Smooth muscle cell (in vitro differentiated cells): ENCODE data around the gene LSM4. TPM values are rescaled to one million over a fixed set of nuclear protein-coding genes. Genes with fewer than 3 reads are reported as not detected.
"Not testable (repeated sequence)": the region's sequence is repeated elsewhere in the genome, so short reads cannot be mapped to it uniquely, and the experiment has no call there.

Experiments used
- DNase-seq: peaks from one replicate; lab custom pipeline; 2025; ENCODE audit not compliant: unreplicated experiment; lab: John Stamatoyannopoulos, UW
- H2AFZ ChIP-seq: fragments of 200-600 bp; sonication (generic); 2 replicates; pipeline ENCODE4 v1.6.0; 2016; ENCODE audit warnings: antibody characterized with exemption, low read depth, mild to moderate bottlenecking
- H3F3A ChIP-seq: fragments of 200-600 bp; sonication (generic); 2 replicates; pipeline ENCODE4 v1.6.0; 2017; ENCODE audit warnings: antibody characterized with exemption, low read depth
- H3K27ac ChIP-seq: fragments of 200-600 bp; sonication (generic); 2 replicates; pipeline ENCODE4 v1.5.1; 2016; ENCODE audit warnings: low read depth, mild to moderate bottlenecking
- H3K27me3 ChIP-seq: fragments of 200-600 bp; sonication (generic); 2 replicates; pipeline ENCODE4 v1.6.1; 2016; ENCODE audit warnings: low read depth, mild to moderate bottlenecking
- H3K36me3 ChIP-seq: fragments of 200-600 bp; sonication (generic); 2 replicates; pipeline ENCODE4 v1.5.1; 2016; ENCODE audit warnings: low read depth
- H3K4me1 ChIP-seq: fragments of 200-600 bp; sonication (generic); 2 replicates; pipeline ENCODE4 v1.5.1; 2016; ENCODE audit warnings: low read depth
- H3K4me2 ChIP-seq: fragments of 200-600 bp; sonication (generic); 2 replicates; pipeline ENCODE4 v1.6.0; 2016; ENCODE audit warnings: mild to moderate bottlenecking
- H3K4me3 ChIP-seq: fragments of 200-600 bp; sonication (generic); 2 replicates; pipeline ENCODE4 v1.5.1; 2016; ENCODE audit warnings: mild to moderate bottlenecking
- H3K79me2 ChIP-seq: fragments of 200-600 bp; sonication (generic); 2 replicates; pipeline ENCODE4 v1.6.0; 2016; ENCODE audit warnings: low read depth, mild to moderate bottlenecking
- H3K9ac ChIP-seq: fragments of 200-600 bp; sonication (generic); 2 replicates; pipeline ENCODE4 v1.6.0; 2016; ENCODE audit warnings: low read depth
- H3K9me3 ChIP-seq: fragments of 200-600 bp; sonication (generic); replicated peaks from 2 replicates; pipeline ENCODE4 v1.5.1; 2016; ENCODE audit warnings: low read depth
- H4K20me1 ChIP-seq: fragments of 200-600 bp; sonication (generic); 2 replicates; pipeline ENCODE4 v1.6.0; 2016; ENCODE audit warnings: low read depth
- CTCF ChIP-seq: fragments of 200-600 bp; sonication (generic); IDR thresholded peaks from 2 replicates; pipeline ENCODE4 v1.5.1; 2017; ENCODE audit warnings: borderline replicate concordance, mild to moderate bottlenecking, antibody characterized with exemption; ENCODE audit not compliant: insufficient read depth, poor library complexity, severe bottlenecking
- WGBS: methylation state at CpG from one replicate; pipeline ENCODE4 v1.1.7; 2016; ENCODE audit warnings: low lambda C conversion rate; 5-methylcytosine and 5-hydroxymethylcytosine counted together
- polyA plus RNA-seq: library from polyadenylated mRNA; unstranded; fragments of >200 nt; fragmentation: Nextera tagmentation; extraction: Ambion mirVana; gene quantifications from 2 replicates; pipeline ENCODE4 v1.2.1, GENCODE V29; 2016
- total RNA-seq: library from RNA; depleted of rRNA; stranded (reverse); fragments of >200 nt; gene quantifications from 2 replicates; pipeline ENCODE4 v1.2.3, GENCODE V29; 2014

The LSM4 gene
- total and polyA plus RNA-seq, 2 experiments from 2014 or later = 116 to 156 TPM

DNA sequence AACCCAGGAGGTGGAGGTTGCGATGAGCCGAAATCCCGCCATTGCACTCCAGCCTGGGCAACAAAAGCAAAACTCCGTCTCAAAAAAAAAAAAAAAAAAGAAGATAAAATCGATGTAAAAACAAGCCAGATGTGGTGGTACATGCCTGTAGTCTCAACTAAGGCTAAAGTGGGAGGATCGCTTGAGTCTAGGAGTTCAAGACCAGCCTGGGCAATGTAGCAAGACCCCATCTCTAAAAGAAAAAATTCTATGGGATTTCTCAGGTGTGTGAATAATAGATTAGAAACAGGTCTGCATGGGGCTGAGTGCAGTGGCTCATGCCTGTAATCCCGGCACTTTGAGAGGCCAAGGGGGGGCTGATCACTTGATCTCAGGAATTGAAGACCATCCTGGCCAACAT lies 28.7 kb upstream of the LSM4 start:
- H3K36me3 ChIP-seq = no peaks in the 10 kb centered on the region
- no peak for DNase-seq
- H3K27me3 ChIP-seq = no peaks in the 10 kb centered on the region
- no peaks in the 10 kb centered on the region for H3F3A ChIP-seq
- H3K9me3 ChIP-seq = no peaks in the 10 kb centered on the region
- H4K20me1 ChIP-seq = no peaks in the 10 kb centered on the region
- H3K9ac ChIP-seq = no peak overlapping the region
- no peaks in the 10 kb centered on the region for H3K4me1 ChIP-seq
- H3K27ac ChIP-seq = no peak overlapping the region
- H3K4me3 ChIP-seq = no peak overlapping the region
- no peak for TF ChIP-seq CTCF
- no peak overlapping the region for H3K4me2 ChIP-seq
- WGBS = 96% methylated on average over 7 of the region's 7 CpGs
- no peaks in the 10 kb centered on the region for H3K79me2 ChIP-seq
- no peak overlapping the region for H2AFZ ChIP-seq

GRCh38 chr19:18350490-18350889 lies 27.6 kb upstream of the LSM4 start:
- no peak overlapping the region for H3K27ac ChIP-seq
- no peak for TF ChIP-seq CTCF
- no peak for DNase-seq
- H3K9ac ChIP-seq = no peak overlapping the region
- no peaks in the 10 kb centered on the region for H3K79me2 ChIP-seq
- H3K4me3 ChIP-seq = no peak overlapping the region
- WGBS = 85% methylated on average over 9 of the region's 9 CpGs
- no peaks in the 10 kb centered on the region for H3F3A ChIP-seq
- H3K36me3 ChIP-seq = no peaks in the 10 kb centered on the region
- no peaks in the 10 kb centered on the region for H3K9me3 ChIP-seq
- no peaks in the 10 kb centered on the region for H4K20me1 ChIP-seq
- H2AFZ ChIP-seq = no peak overlapping the region
- H3K4me1 ChIP-seq = no peaks in the 10 kb centered on the region
- H3K4me2 ChIP-seq = no peak overlapping the region
- no peaks in the 10 kb centered on the region for H3K27me3 ChIP-seq

GRCh38 chr19:18349524-18350128 lies 26.8 kb upstream of the LSM4 start:
- Histone ChIP-seq H2AFZ (no peak overlapping the region), H3K27ac (no peak overlapping the region), H3K27me3 (no peaks in the 10 kb centered on the region), H3K9me3 (no peaks in the 10 kb centered on the region), H3F3A (no peaks in the 10 kb centered on the region), H3K4me3 (no peak overlapping the region), H3K4me2 (no peak overlapping the region), H3K9ac (no peak overlapping the region), H4K20me1 (no peaks in the 10 kb centered on the region), H3K4me1 (peaks cover 4% of the 10 kb centered on the region), H3K36me3 (no peaks in the 10 kb centered on the region), H3K79me2 (no peaks in the 10 kb centered on the region)
- peak; percentile 13 for DNase-seq
- WGBS = 69% methylated on average over 12 of the region's 12 CpGs
- TF ChIP-seq CTCF = peak; percentile 73

- H3K27ac ChIP-seq, H3F3A ChIP-seq, H3K4me3 ChIP-seq, H4K20me1 ChIP-seq, DNase-seq, H3K79me2 ChIP-seq, H2AFZ ChIP-seq, H3K9ac ChIP-seq, H3K27me3 ChIP-seq, H3K4me2 ChIP-seq, H3K9me3 ChIP-seq, H3K36me3 ChIP-seq, H3K4me1 ChIP-seq: not testable (repeated sequence)
- WGBS = 89% methylated on average over 6 of the region's 6 CpGs
Observed at GRCh38 chr19:18348818-18349339, 26.0 kb upstream of the LSM4 start.
